ENCODE data around the gene MCF2L2. TPM values are rescaled to one million over a fixed set of nuclear protein-coding genes. Genes with fewer than 3 reads are reported as not detected.

The MCF2L2 gene
- total RNA-seq, 1 donor, result under 0.01 TPM

DNA sequence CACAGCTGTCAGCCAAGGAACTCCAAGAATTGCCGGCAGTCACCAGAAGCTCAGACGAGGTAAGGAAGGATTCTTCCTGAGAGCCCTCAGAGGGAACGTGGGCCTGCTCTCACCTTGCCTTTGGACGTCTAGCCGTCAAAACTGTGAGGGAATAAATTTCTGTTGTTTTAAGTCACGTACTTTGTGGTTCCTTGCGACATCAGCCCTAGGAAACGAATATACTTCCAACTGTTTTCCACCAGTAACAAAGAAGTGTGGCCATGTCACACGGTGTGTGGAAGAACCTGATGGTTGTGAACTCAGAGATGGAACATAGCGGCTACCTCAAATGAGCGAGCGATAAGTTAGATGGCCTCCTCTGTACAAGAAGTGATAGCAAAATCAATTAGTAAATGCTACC, 216.3 kb downstream of the MCF2L2 start:
- DNase-seq (ENCODE audit: insufficient read length, low spot score, missing footprints), result no peak
- no peak overlapping the region for H3K4me2 ChIP-seq (ENCODE audit: insufficient read depth, low read length)
- H3K9me3 ChIP-seq (ENCODE audit: low read depth, low read length), result no peaks in the 10 kb centered on the region
- H3K27ac ChIP-seq (ENCODE audit: low read depth, low read length), result no peak overlapping the region
- H3K4me3 ChIP-seq (ENCODE audit: insufficient read depth, low read length), result no peak overlapping the region
- TF ChIP-seq, protein P1, sequence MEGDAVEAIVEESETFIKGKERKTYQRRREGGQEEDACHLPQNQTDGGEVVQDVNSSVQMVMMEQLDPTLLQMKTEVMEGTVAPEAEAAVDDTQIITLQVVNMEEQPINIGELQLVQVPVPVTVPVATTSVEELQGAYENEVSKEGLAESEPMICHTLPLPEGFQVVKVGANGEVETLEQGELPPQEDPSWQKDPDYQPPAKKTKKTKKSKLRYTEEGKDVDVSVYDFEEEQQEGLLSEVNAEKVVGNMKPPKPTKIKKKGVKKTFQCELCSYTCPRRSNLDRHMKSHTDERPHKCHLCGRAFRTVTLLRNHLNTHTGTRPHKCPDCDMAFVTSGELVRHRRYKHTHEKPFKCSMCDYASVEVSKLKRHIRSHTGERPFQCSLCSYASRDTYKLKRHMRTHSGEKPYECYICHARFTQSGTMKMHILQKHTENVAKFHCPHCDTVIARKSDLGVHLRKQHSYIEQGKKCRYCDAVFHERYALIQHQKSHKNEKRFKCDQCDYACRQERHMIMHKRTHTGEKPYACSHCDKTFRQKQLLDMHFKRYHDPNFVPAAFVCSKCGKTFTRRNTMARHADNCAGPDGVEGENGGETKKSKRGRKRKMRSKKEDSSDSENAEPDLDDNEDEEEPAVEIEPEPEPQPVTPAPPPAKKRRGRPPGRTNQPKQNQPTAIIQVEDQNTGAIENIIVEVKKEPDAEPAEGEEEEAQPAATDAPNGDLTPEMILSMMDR (IDR thresholded peaks at IDR 0.05; ENCODE audit: extremely low read depth, low read depth, low read length), result no peak
- H3K4me1 ChIP-seq (ENCODE audit: insufficient read depth, low read length), result no peaks in the 10 kb centered on the region
- H3K27me3 ChIP-seq (ENCODE audit: insufficient read depth, low read length), result no peaks in the 10 kb centered on the region
- H2AFZ ChIP-seq (ENCODE audit: low read length), result no peak overlapping the region
- no peaks in the 10 kb centered on the region for H3K36me3 ChIP-seq (ENCODE audit: insufficient read depth, low read length)
- H3K79me2 ChIP-seq (ENCODE audit: insufficient read depth, low read length), result no peaks in the 10 kb centered on the region
- H4K20me1 ChIP-seq (ENCODE audit: insufficient read depth, low read length), result no peaks in the 10 kb centered on the region

DNA sequence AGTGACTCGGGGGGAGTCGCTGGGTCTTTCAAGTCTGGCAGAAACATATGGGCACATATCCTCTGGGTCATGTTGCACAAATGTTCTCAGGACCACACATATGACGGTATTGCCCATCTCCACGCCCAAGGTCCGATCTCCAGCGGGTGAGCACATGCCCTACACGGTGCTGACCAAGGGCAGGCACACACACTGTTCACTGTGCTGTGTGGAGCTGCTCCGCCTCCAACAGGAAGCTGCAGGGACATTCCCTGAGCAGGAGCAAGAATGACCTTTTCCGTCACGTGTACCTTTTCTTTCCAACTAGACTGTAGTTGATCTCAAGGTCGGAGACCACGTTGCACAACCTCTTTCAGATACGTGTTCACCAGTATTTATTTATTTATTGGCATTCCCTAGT, 217.1 kb downstream of the MCF2L2 start:
- DNase-seq (ENCODE audit: insufficient read length, low spot score, missing footprints), result no peak
- no peak overlapping the region for H3K27ac ChIP-seq (ENCODE audit: low read depth, low read length)

DNA sequence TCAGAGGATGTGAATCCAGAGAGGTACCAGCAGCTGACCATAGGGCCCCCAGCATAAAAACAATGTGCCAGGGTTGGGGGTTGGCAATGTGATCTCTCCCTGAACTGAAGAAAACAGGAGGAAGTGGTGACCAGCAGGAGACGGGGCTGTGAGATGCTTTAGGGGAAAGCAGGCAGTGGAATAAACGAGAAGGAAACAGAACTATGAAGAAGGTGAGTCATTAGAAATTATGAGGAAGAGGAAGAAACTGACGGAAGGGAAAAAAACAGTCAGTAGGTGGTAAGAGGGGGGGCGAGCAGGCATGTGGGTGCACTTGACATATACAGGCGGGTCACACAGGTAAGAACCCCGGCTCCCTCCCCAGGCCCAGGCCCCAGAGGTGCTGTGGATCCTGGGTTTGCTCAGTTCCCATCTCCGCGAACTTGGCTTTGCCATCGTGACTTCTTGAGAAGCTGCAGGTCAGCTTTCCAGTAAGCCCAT, 217.5 kb downstream of the MCF2L2 start:
- Histone ChIP-seq H3K4me3 (ENCODE audit: insufficient read depth, low read length) (no peak overlapping the region), H3K9me3 (ENCODE audit: low read depth, low read length) (no peaks in the 10 kb centered on the region), H3K27ac (ENCODE audit: low read depth, low read length) (no peak overlapping the region), H3K27me3 (ENCODE audit: insufficient read depth, low read length) (peaks cover 3% of the 10 kb centered on the region), H3K4me1 (ENCODE audit: insufficient read depth, low read length) (no peaks in the 10 kb centered on the region), H3K79me2 (ENCODE audit: insufficient read depth, low read length) (no peaks in the 10 kb centered on the region), H3K4me2 (ENCODE audit: insufficient read depth, low read length) (no peak overlapping the region), H3K36me3 (ENCODE audit: insufficient read depth, low read length) (no peaks in the 10 kb centered on the region), H4K20me1 (ENCODE audit: insufficient read depth, low read length) (no peaks in the 10 kb centered on the region), H2AFZ (ENCODE audit: low read length) (no peak overlapping the region)
- TF ChIP-seq, protein P1 (IDR thresholded peaks at IDR 0.05; ENCODE audit: extremely low read depth, low read depth, low read length), result no peak
- DNase-seq (ENCODE audit: insufficient read length, low spot score, missing footprints), result no peak

More for the DNA sequence above, 217.1 kb downstream of the MCF2L2 start:
- Histone ChIP-seq H3K36me3 (ENCODE audit: insufficient read depth, low read length) (no peaks in the 10 kb centered on the region), H3K9me3 (ENCODE audit: low read depth, low read length) (no peaks in the 10 kb centered on the region), H3K79me2 (ENCODE audit: insufficient read depth, low read length) (no peaks in the 10 kb centered on the region), H3K4me3 (ENCODE audit: insufficient read depth, low read length) (no peak overlapping the region), H4K20me1 (ENCODE audit: insufficient read depth, low read length) (no peaks in the 10 kb centered on the region), H3K27me3 (ENCODE audit: insufficient read depth, low read length) (no peaks in the 10 kb centered on the region), H2AFZ (ENCODE audit: low read length) (no peak overlapping the region), H3K4me2 (ENCODE audit: insufficient read depth, low read length) (no peak overlapping the region), H3K4me1 (ENCODE audit: insufficient read depth, low read length) (no peaks in the 10 kb centered on the region)
- TF ChIP-seq, protein P1 (IDR thresholded peaks at IDR 0.05; ENCODE audit: extremely low read depth, low read depth, low read length), result no peak

DNA sequence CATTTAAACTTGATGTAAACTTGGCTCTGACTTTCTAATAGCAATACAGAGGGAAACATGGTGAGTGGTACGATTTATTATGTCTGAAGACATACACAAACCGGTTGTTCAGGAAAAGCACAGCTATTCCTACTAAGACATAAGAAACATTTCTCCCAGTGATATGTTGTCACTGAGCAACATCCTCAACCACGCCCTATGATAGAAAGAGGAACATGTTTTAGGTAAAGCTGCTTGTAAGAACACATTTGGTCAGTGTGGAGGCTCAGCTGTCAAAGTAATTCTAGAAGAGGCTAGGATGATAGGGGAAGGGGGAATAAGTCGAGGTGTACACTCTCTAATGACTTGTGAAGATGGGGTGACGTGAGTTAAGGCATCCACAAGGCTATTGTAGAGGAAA, 218.1 kb downstream of the MCF2L2 start:
- no peak overlapping the region for H2AFZ ChIP-seq (ENCODE audit: low read length)
- no peaks in the 10 kb centered on the region for H3K79me2 ChIP-seq (ENCODE audit: insufficient read depth, low read length)
- DNase-seq (ENCODE audit: insufficient read length, low spot score, missing footprints), result no peak
- no peaks in the 10 kb centered on the region for H4K20me1 ChIP-seq (ENCODE audit: insufficient read depth, low read length)
- H3K27me3 ChIP-seq (ENCODE audit: insufficient read depth, low read length), result peaks cover 4% of the 10 kb centered on the region
- H3K9me3 ChIP-seq (ENCODE audit: low read depth, low read length), result no peaks in the 10 kb centered on the region
- H3K27ac ChIP-seq (ENCODE audit: low read depth, low read length), result no peak overlapping the region
- H3K4me3 ChIP-seq (ENCODE audit: insufficient read depth, low read length), result no peak overlapping the region
- H3K36me3 ChIP-seq (ENCODE audit: insufficient read depth, low read length), result no peaks in the 10 kb centered on the region
- no peak overlapping the region for H3K4me2 ChIP-seq (ENCODE audit: insufficient read depth, low read length)
- no peaks in the 10 kb centered on the region for H3K4me1 ChIP-seq (ENCODE audit: insufficient read depth, low read length)
- TF ChIP-seq, protein P1 (IDR thresholded peaks at IDR 0.05; ENCODE audit: extremely low read depth, low read depth, low read length), result no peak

Data from osteoblast (primary cell).